Measurements from ENCODE around the gene ARHGAP44.

The ARHGAP44 gene

GRCh38 chr17:12927541-12928425 lies 138.5 kb downstream of the ARHGAP44 start:
- H3K4me3 ChIP-seq (ENCODE audit: low read depth, low read length): no peak overlapping the region
- no peak for TF ChIP-seq CTCF (IDR thresholded peaks at IDR 0.05; ENCODE audit: low read depth, low read length, missing control alignments)

GRCh38 chr17:12928736-12929135 lies 139.4 kb downstream of the ARHGAP44 start:
- DNase-seq (ENCODE audit: low read depth): no peak
- H3K4me3 ChIP-seq (ENCODE audit: low read depth, low read length): no peak overlapping the region
- TF ChIP-seq CTCF (IDR thresholded peaks at IDR 0.05; ENCODE audit: low read depth, low read length, missing control alignments): no peak

More at GRCh38 chr17:12927541-12928425, 138.5 kb downstream of the ARHGAP44 start:
- no peak for DNase-seq (ENCODE audit: low read depth)

- no peak for DNase-seq (ENCODE audit: low read depth)
- no peak for TF ChIP-seq CTCF (IDR thresholded peaks at IDR 0.05; ENCODE audit: low read depth, low read length, missing control alignments)
- no peak overlapping the region for H3K4me3 ChIP-seq (ENCODE audit: low read depth, low read length)
Observed at GRCh38 chr17:12936501-12936900, 147.2 kb downstream of the ARHGAP44 start.

- no peak for TF ChIP-seq CTCF (IDR thresholded peaks at IDR 0.05; ENCODE audit: low read depth, low read length, missing control alignments)
- no peak for DNase-seq (ENCODE audit: low read depth)
Observed at GRCh38 chr17:12940699-12941098, 151.4 kb downstream of the ARHGAP44 start.

GRCh38 chr17:12947047-12947446 lies 157.7 kb downstream of the ARHGAP44 start:
- TF ChIP-seq CTCF (IDR thresholded peaks at IDR 0.05; ENCODE audit: low read depth, low read length, missing control alignments): no peak
- no peak for DNase-seq (ENCODE audit: low read depth)
- H3K4me3 ChIP-seq (ENCODE audit: low read depth, low read length): no peak overlapping the region

More at GRCh38 chr17:12940699-12941098, 151.4 kb downstream of the ARHGAP44 start:
- H3K4me3 ChIP-seq (ENCODE audit: low read depth, low read length): no peak overlapping the region

GRCh38 chr17:12952012-12952411 lies 162.7 kb downstream of the ARHGAP44 start:
- H3K4me3 ChIP-seq (ENCODE audit: low read depth, low read length): no peak overlapping the region
- no peak for TF ChIP-seq CTCF (IDR thresholded peaks at IDR 0.05; ENCODE audit: low read depth, low read length, missing control alignments)
- no peak for DNase-seq (ENCODE audit: low read depth)

GRCh38 chr17:12953156-12953555 lies 163.9 kb downstream of the ARHGAP44 start:
- TF ChIP-seq CTCF (IDR thresholded peaks at IDR 0.05; ENCODE audit: low read depth, low read length, missing control alignments): no peak
- H3K4me3 ChIP-seq (ENCODE audit: low read depth, low read length): no peak overlapping the region
- no peak for DNase-seq (ENCODE audit: low read depth)

Data from GM12864 (cell line).